Anterior cingulate cortex (tissue), 58 donors: Measurements from ENCODE around the gene ACACB.

Experiments used
- DNase-seq, 58 donors: peaks; one replicate each; lab custom pipeline; 2025; lab: John Stamatoyannopoulos, UW

ACACB gene

DNA sequence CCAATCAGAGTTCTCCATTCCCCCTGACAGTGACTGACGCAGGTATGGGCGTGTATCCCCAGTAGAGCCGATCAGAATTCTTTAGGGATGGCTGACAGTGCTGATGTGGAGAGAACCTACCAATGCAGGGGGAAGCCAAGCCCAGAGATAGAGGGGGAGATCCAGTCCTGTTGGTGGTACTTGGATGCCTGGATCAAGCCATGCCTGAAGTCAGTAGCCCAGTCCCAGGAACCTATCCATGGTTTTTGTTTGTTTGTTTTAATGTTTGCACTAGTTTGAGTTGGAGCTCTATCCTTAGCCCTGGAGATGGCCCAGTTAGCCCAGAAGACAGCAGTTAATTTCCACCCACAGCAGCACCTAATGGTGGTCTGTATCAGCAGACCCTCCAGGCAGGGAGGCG lies 152.5 kb downstream of the ACACB start:
- DNase-seq, result no peak

DNA sequence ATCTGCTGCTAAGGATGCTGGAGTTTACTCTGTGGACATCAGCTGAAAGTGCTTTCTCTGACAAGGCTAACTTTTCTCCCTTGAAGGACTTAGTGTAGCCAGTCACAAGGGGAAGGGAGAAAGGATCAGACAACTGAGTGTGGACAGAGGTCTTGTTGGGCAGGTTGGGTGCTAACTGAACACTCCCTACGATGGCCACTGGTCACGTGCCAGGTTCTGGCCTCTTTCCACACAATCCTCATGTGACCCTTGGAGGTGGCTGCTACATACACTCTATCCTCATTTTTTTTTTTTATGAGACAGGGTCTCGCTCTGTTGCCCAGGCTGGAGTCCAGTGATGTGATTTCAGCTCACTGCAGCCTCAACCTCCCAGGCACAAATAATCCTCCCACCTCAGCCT lies 153.0 kb downstream of the ACACB start:
- no peak for DNase-seq

DNA sequence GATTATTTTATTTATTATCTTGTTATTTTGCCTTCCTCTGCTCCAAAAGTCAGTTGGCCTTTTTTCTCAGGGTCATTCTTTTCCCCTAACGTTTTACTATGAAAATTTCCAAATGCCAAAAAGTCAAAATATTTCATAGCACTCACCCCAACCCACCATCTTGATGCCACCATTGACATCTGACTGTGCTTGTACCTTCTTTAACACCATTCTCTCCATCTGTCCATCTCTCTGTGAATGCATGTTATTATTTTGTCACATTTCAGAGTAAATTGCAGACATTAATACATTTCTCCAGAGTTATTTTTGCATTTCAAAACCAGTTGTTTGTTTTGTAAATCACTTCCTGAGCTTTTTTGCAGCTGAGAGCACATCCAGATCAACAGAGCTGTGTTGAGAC lies 154.1 kb downstream of the ACACB start:
- DNase-seq, result no peak

DNA sequence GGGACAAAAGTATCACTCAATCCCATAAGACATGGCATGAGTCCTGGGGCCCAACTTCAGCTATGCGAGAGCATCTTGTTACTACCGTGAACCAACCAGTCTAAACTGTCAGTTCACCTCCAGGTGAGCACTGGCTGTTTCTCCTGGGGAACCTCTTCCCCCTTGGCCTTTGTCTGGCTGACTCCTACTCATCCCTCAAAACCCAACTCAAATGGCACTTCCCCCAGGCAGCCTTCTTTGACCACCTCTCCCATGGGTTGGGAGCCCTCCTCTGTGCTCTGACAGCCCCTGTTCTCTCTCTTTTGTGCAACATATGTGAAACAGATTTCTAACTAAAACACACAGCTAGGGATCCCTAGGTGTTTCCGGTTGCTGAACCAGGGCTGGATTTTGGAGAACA lies 155.0 kb downstream of the ACACB start:
- no peak for DNase-seq

DNA sequence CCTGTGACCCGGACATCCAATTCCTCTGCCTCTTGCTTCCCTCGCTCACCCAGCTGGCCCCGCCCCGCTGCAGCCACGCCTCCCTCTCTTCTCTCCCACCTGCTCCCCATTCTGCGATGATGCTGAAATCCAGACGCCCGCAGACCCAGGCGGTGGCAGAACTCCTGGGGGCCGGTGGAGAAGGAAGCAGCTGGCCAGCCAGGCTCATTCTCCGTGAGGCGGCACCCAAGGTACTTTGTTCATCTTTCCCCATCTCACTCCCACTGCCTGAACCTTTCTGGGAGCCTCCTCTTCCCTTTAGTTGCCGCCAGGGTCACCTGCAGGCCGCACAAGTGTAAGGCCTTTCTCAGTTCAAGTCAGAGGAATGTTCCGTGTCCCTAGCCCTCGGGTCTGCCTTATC lies 157.0 kb downstream of the ACACB start:
- no peak for DNase-seq

DNA sequence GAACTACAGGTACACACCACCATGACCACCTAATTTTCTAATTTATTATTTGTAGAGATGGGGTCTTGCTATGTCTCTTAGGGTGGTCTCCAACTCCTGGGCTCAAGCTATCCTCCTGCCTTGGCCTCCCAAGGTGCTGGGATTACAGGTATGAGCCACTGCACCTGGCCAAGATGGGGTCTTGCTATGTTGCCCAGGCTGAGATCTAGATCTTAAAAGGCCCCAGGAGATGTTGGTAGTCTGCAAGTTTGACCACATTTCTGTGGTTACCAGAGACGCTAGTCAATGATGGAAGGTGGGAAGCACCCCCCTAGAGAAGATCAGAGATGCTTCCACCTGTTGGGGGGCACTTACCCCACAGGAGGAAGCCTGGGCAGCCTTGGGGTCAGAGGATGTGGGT lies 158.0 kb downstream of the ACACB start:
- DNase-seq, result no peak

DNA sequence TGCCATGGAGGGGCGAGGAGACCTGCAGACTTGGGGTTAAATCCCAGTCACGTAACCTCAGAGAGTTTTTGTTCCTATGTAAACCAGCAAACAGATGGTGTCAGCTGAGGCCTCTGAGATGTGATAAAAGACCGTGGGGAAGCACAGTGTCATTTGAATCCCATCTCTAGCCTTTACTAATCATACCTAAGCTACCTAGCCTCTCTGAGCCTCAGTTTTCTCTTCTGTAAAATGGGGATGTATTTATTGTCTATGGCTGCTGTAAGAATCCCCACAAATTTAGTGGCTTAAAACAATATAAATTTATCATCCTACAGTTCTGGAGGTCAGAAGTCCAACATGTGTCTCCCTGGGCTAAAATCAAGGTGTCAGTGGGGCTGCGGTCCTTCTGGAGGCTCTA lies 158.8 kb downstream of the ACACB start:
- no peak for DNase-seq

DNA sequence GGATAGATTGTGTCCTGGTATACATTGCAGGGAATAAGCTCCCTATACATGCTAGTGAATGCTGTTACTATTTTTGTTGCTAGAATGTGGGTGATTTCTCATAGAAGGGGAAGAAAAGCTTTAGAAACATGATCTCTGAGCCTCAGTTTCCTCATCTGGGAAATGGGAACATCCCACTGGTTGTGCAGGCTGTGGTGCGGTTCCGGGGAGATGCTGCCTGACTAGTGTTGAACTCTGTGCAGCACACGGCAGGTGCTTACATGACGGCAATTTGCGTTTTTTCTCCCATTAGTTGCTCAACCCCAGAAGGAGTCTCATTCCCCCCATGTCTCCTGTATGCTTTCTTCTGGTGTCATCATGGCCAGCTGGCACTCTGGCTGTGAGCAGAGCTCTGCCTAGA lies 159.8 kb downstream of the ACACB start:
- no peak for DNase-seq

DNA sequence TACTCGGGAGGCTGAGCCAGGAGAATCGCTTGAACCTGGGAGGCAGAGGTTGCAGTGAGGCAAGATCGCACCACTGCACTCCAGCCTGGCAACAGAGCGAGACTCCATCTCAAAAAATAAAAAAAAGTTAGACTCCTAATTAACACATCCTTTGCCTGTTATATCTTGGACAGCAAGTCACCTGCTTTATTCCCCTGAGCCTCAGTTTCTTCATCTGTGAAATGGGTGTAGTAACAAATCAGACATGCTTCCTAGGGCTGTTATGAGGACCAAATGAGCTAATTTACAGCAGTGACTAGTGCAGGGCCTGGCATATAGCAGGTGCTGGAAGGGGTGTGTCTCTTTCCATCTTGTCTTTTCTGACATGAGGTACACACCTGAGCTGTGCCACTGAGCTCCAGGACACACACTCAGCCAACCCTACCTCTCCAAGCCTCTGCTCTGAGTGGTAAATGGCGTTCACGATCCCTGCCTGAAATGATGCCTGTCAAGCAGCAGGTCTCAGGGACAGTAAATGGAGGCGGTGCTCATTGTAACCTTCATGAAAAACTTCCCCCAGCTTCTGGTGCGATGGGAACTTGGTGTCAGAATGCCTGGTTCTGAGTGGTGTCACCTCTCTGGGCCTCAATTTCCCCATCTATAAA lies 161.0 kb downstream of the ACACB start:
- no peak for DNase-seq

DNA sequence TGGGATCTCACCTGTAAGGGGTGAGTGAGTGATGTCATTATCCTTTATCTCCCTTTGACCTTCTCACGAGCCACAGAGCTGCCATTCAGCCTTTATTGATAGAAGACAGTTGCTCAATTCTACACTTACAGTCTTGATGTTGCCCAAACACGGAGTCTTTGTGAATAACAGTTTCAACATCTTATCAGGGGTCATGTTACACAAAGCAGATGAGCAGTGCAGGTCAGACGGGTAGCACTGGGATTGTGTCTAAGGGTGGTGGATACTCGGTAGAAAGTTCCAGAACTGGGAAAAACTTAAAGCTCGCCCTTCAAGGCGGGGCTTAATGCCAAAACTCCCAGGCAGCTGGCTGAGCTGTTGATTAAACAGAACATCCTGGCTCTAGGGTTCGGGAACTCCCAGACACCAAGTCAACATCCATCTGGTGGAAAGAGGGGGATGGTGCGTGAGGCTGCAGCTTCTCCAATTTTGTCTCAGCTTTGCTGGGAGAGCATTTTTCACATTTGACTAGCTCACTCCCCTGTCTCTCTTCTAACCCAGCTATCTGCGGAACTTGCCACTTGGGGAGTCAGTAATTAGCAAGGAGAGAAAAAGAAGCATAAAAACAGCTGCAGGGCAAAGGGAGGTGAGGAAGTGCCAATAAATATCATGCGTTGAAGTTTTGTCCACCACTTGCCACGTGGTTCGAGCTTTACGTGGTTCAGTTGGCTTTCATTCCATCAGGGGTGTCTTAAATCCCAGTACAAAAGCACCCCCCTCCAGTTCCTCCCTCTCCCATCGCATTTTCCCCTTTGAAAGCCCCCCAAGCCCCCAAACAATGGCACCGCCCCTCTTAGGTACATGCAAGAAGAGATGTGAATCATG lies 161.7 kb downstream of the ACACB start:
- no peak for DNase-seq

DNA sequence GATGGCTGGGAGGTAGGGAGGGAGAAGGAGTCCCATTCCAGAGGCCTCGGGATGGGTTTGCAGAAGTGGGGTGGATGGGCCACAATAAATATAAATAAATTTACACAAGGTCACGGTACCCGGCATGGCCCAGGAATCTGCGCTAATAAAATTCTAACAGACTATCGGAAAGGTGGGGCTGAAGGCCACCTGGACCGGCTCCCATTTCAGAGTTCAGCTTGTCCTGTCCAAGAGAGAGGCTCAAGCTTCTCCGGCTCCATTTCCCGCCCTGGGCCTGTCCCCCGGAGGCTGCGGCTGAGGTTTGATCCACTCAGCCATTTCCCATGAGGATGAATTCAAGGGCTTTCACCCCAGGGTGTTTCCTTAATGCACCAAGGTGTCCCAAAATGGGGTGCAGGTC lies 162.5 kb downstream of the ACACB start:
- no peak for DNase-seq

DNA sequence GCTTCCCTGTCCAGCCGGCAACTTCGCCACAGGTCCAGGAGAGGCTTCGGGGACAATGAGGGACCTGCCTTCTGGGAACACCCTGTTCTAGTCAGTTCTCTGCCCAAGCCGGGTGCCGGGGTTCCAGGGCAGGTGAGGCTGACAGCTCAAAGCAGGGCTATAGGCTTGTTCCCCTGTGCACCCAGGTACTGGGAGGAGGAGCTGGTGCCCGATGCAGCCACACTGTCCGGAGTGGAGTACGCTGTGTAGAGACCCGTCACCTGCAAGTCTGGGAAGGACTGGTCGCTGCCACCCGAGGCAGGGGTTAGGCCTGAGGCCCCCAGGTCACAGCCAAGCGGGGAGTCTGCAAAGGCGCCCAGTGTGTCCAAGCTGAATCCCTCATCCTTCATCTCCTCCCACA lies 163.1 kb downstream of the ACACB start:
- DNase-seq, result no peak

DNA sequence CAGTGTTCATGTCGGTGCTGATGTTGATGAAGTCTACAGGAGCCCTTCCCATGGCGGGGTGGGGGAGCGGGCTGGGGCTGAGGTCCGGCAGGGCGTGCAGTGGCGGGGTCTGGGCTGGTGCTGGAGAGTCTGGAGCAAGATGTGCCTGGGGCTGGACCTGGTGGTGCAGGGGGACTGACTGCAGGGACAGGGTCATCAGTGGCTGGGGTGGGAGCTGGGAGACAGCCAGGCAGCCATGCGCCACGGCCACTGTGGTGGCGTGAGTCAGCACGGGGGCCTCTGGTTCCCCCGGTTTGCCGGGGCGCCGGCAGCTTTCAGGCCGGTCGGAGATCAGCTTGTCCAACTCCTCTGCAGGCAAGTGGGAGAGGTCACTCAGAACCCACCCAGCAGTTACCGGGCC lies 165.1 kb downstream of the ACACB start:
- DNase-seq, result no peak

DNA sequence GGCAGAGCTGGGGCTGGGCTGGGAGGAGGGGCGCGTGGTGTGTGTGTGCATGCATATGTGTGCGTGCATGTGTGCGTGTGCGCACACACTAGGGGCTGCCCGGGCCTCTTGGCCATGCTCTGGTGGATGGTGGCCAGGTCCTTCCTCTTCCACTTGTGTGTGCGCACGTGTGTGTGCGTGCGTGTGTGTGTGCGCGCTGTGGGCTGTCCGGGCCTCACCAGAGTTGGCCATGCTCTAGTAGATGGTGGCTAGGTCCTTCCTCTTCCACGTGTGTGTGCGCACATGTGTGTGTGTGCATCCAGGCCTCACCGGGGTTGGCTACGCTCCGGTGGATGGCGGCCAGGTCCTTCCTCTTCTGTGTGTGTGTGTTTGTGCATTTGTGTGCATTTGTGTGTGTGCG lies 168.0 kb downstream of the ACACB start:
- no peak for DNase-seq

DNA sequence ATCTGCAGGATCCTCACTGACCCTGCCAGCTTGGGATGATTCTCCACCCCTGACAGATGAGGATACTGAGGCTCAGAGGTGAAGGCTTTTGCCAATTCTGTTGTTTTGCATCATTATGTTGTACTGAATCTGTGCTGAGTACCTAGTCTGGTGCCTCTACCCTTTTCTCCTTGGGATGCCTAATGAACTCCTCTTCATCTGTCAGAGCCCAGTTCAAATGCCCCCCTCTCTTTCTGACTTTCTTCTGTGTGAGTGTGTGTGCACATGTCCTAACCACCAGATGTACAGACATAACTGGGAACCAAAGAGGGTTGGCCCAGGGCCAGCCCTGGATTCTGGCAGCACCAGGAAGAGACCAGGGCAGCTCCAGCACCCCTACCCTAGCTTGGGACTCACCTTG lies 169.9 kb downstream of the ACACB start:
- no peak for DNase-seq

DNA sequence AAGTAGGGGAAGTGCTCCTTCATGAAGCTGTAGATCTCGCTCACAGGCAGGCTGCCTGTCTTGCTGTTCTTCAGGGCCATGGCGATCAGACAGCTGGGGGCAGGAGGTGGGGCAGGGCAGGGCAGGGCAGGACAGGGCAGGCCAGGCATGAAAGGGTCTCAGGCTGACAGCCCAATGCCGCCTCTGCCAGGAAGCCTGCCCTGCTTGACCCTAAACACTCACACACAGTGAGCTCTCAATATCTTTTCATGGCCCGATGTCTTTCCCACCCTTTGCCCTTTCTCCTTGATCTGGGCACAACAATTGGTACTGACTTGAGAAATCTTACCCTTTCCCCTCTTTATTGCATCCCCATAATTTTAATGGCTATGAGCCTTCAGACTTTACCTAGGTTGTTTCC lies 170.3 kb downstream of the ACACB start:
- DNase-seq, result no peak

DNA sequence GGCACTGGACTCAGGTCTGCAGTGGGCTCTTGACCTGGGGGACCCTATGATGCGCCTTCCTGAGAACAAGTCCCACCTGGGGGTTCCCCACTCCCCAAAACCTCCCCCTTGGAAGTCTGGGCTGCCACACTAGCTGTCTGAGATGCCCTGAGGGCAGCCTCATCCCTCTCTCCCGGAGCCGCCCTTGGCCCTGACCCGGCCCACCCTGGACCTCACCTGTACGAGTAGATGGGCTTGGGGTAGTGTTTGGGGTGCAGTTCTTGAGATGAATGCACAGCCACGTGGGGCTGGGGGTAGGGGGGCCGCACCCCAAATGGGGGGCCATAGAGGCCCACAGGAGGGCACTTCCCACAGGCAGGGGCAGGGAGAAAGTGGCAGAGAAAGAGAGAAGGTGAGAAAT lies 170.8 kb downstream of the ACACB start:
- DNase-seq, result no peak

DNA sequence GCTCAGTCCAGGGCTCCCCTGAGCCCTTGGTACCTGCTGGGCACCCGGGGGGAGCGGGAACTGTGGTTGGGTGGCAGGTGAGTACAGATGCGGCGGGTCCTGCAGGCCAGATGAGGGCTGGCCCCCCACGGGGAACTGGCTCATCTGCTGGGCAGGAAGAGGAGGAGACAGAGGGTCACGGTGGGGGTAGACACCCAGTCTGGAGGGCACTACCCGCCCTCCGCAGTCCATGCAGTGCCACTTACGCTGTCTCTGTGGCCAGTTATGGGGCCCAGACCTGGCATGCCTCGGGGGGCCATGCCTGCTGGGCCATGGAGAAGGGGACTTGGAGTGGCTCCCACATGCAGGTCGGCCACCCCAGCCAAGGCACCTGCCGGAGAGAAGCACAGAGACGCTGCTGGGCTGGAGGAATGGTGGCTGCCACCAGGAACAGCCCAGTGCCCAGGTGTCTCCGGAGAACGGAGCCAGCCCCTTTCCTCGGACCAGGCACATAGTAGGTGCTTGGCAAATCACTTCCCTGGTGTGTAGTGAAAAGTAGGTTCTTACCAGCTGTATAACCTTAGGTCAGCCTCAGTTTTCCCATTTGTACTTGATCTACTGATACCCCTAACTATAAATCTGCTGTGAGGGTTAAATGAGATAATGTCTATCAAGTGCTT lies 171.6 kb downstream of the ACACB start:
- no peak for DNase-seq

DNA sequence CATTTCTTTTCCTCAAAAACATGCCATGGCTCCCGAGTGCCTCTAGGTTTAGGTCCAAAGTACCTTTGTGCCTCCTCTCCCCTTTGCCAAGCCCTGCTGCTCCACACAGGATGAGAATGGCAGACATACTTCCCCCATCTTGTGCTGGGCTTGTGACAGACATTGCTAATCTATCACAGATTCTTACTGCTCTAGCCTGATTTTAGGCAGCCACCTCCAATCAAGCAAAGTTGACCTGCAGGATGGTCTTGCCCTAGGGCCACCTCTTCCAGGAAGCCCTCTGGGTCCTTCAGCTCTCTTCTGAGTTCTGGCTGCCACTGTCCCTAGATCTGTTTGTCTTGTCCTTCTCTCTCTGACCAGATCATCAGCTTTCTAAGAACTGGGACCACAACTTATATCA lies 172.2 kb downstream of the ACACB start:
- no peak for DNase-seq

DNA sequence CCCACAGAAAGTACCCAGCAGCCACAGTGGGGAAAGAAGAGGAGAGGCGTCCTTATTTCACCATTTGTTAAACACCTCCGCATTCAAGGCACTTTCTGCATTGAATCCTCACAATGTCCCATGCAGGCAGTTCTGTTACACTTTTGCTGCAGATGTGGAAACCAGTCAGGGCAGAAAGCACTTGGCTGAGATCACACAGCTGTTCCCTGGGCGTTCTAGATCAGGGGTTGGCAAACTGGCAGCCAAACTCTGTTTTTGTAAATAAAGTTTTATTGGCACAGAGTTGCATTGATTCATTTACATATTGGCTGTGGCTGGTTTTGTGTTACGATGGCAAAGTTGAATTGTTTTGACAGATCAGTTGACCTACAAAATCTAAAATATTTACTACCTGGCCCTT lies 172.6 kb downstream of the ACACB start:
- DNase-seq, result no peak

DNA sequence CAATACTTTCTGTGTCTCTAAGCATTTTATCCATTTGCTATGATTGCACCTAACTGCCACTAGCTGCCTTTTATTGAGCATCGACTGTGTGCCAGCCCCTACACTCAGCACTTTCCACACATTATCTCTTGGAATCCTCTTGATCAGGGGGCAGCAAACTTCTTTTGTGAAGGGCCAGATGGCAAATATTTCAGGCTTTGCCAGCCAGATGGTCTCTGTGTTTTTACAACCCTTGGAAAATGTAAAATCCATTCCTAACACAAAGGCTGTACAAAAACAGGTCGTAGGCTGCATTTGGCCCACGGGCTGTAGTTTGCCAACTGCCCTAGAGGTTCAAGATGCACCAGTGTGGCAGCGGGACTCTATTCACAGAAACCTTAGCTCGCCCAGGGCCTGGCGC lies 173.2 kb downstream of the ACACB start:
- DNase-seq, result peak in 1 of 58 donors; percentile 2

DNA sequence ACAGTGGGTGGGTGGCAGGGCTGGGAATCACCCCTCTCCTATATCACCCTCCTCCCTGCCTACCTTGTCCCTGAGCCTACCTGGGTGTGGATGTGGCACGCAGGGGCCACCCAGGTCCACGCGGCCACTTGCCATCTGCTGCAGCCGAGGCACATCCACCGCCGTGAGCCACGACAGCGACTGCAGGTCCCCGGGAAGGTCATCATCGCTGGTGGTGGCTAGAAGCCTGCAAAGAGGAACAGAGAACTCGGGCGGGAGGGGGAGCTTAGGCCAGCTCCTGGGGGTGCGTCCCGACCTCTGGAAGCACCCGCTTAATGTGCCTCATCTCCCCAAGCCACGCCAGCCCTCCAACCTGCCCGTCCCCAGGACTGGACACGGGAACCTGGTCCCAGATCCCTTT lies 173.7 kb downstream of the ACACB start:
- no peak for DNase-seq
